Fibroblast of lung (primary cell): Measurements from ENCODE around the gene SEC24B. TPM values are rescaled to one million over a fixed set of nuclear protein-coding genes. Genes with fewer than 3 reads are reported as not detected.
"Not testable (repeated sequence)": the region's sequence is repeated elsewhere in the genome, so short reads cannot be mapped to it uniquely, and the experiment has no call there.

ENCODE experiments used
- DNase-seq, 2 donors: peaks; one replicate each; pipeline versions ENCODE4 v3.0.0 to v3.0.0-alpha.2; 2010; ENCODE audit warnings: low read depth in 2 of 2
- H2AFZ ChIP-seq: 2 replicates; pipeline ENCODE4 v1.5.1; 2012; ENCODE audit warnings: low read length, control low read depth, inconsistent platforms
- H3K27ac ChIP-seq: 2 replicates; pipeline ENCODE4 v1.5.1; 2011; ENCODE audit warnings: low read length, control low read depth; ENCODE audit not compliant: insufficient read depth
- H3K27me3 ChIP-seq: 2 replicates; pipeline ENCODE4 v1.5.1; 2011; ENCODE audit warnings: mild to moderate bottlenecking, low read length; ENCODE audit not compliant: control insufficient read depth, insufficient read depth
- H3K36me3 ChIP-seq: 2 replicates; pipeline ENCODE4 v1.5.1; 2011; ENCODE audit warnings: low read length; ENCODE audit not compliant: control insufficient read depth, insufficient read depth
- H3K4me1 ChIP-seq: 2 replicates; pipeline ENCODE4 v1.5.1; 2011; ENCODE audit warnings: low read length; ENCODE audit not compliant: control insufficient read depth, insufficient read depth; ENCODE audit errors: extremely low read depth
- H3K4me2 ChIP-seq: 2 replicates; pipeline ENCODE4 v1.5.1; 2011; ENCODE audit warnings: low read length, control low read depth; ENCODE audit not compliant: insufficient read depth; ENCODE audit errors: extremely low read depth
- H3K4me3 ChIP-seq, 4 experiments: fragments of 200-600 bp in 1 of 4; sonication (generic) in 1 of 4; replicated peaks in 1 of 4; 2 replicates each; pipeline ENCODE4 v1.5.1; 2011 to 2016; ENCODE audit warnings: low read length in 4 of 4, low read depth in 3 of 4, mild to moderate bottlenecking in 3 of 4, control low read depth in 2 of 4, inconsistent platforms in 1 of 4, mixed read lengths in 1 of 4; ENCODE audit not compliant: insufficient read depth in 1 of 4; ENCODE audit errors: control extremely low read depth in 1 of 4
- H3K79me2 ChIP-seq: 2 replicates; pipeline ENCODE4 v1.5.1; 2012; ENCODE audit warnings: mild to moderate bottlenecking, low read length, inconsistent platforms; ENCODE audit not compliant: control insufficient read depth, insufficient read depth
- H3K9ac ChIP-seq: 2 replicates; pipeline ENCODE4 v1.5.1; 2011; ENCODE audit warnings: mild to moderate bottlenecking, low read length, control low read depth; ENCODE audit not compliant: insufficient read depth
- H3K9me3 ChIP-seq: 2 replicates; pipeline ENCODE4 v1.5.1; 2012; ENCODE audit warnings: low read depth, low read length; ENCODE audit not compliant: control insufficient read depth, insufficient read depth
- H4K20me1 ChIP-seq: 2 replicates; pipeline ENCODE4 v1.5.1; 2011; ENCODE audit warnings: low read length; ENCODE audit not compliant: control insufficient read depth, insufficient read depth; ENCODE audit errors: extremely low read depth
- CTCF ChIP-seq, 2 donors: IDR thresholded peaks in 1 of 2; conservative IDR thresholded peaks in 1 of 2; 1 replicate in 1 of 2; 2 replicates in 1 of 2; pipeline ENCODE4 v1.5.1; 2011 to 2012; ENCODE audit warnings: low read length in 2 of 2, control low read depth in 1 of 2, inconsistent platforms in 1 of 2, low read depth in 1 of 2, mild to moderate bottlenecking in 1 of 2
- EZH2 ChIP-seq: IDR thresholded peaks from 2 replicates; pipeline ENCODE4 v1.5.1; 2012; ENCODE audit warnings: low read length, control low read depth, mild to moderate bottlenecking; ENCODE audit errors: missing control alignments
- polyA plus RNA-seq, 2 donors: library from polyadenylated mRNA; depleted of rRNA in 1 of 2; stranded (reverse) in 1 of 2; unstranded in 1 of 2; fragments of >200 nt; gene quantifications; 2 replicates each; pipeline ENCODE4 v1.2.1, GENCODE V29; 2011 to 2012; ENCODE audit warnings: missing spikeins in 1 of 2
- total RNA-seq: library from RNA; depleted of rRNA; stranded (reverse); fragments of >200 nt; gene quantifications from 2 replicates; pipeline ENCODE4 v1.2.1, GENCODE V29; 2014

Gene SEC24B
- total and polyA plus RNA-seq, 2 donors (not counting 1 experiment from before 2014, with no cell fraction given): 16.3 to 47.9 TPM

GRCh38 chr4:109578846-109579245 is 145.2 kb downstream of the SEC24B start:
- H3K36me3 ChIP-seq: no peaks in the 10 kb centered on the region
- no peaks in the 10 kb centered on the region for H4K20me1 ChIP-seq
- H3K27me3 ChIP-seq: no peaks in the 10 kb centered on the region
- no peak overlapping the region for H2AFZ ChIP-seq
- H3K9ac ChIP-seq: no peak overlapping the region
- no peak for DNase-seq
- H3K27ac ChIP-seq: no peak overlapping the region
- no peak overlapping the region for H3K4me2 ChIP-seq
- no peak for TF ChIP-seq EZH2
- no peak for TF ChIP-seq CTCF (conservative IDR thresholded peaks at IDR 0.05 in 1 of 2, IDR thresholded peaks at IDR 0.05 in 1 of 2; ENCODE audit: low read depth in 1 of 2, low read length in 2 of 2)
- H3K9me3 ChIP-seq: no peaks in the 10 kb centered on the region
- no peaks in the 10 kb centered on the region for H3K79me2 ChIP-seq
- no peak overlapping the region for H3K4me3 ChIP-seq
- no peaks in the 10 kb centered on the region for H3K4me1 ChIP-seq

- not testable (repeated sequence) for H3K4me3 ChIP-seq, H3K9me3 ChIP-seq, H3K9ac ChIP-seq, H3K27ac ChIP-seq, H3K4me2 ChIP-seq, H3K27me3 ChIP-seq, H3K4me1 ChIP-seq, H3K79me2 ChIP-seq, DNase-seq, H3K36me3 ChIP-seq, H2AFZ ChIP-seq, H4K20me1 ChIP-seq
Measured at GRCh38 chr4:109579997-109580396, 146.4 kb downstream of the SEC24B start.

- Histone ChIP-seq H3K9ac (no peak overlapping the region), H3K27me3 (no peaks in the 10 kb centered on the region), H3K27ac (no peak overlapping the region), H3K9me3 (no peaks in the 10 kb centered on the region), H3K4me1 (no peaks in the 10 kb centered on the region), H3K36me3 (no peaks in the 10 kb centered on the region), H3K79me2 (no peaks in the 10 kb centered on the region), H3K4me3 (no peak overlapping the region), H2AFZ (no peak overlapping the region), H4K20me1 (no peaks in the 10 kb centered on the region), H3K4me2 (no peak overlapping the region)
- no peak for TF ChIP-seq CTCF (conservative IDR thresholded peaks at IDR 0.05 in 1 of 2, IDR thresholded peaks at IDR 0.05 in 1 of 2; ENCODE audit: low read depth in 1 of 2, low read length in 2 of 2)
- no peak for TF ChIP-seq EZH2
- no peak for DNase-seq
Measured at GRCh38 chr4:109588176-109588575, 154.6 kb downstream of the SEC24B start.
